ENCODE results near the gene TWF2. TPM values are rescaled to one million over a fixed set of nuclear protein-coding genes. Genes with fewer than 3 reads are reported as not detected.

The TWF2 gene
- total and polyA plus RNA-seq, 9 of the 15 experiments (the other 6 are each of a cell fraction or from before 2014, with no cell fraction given): 0.11 to 61.9 (median 29.7) TPM

- no peak for TF ChIP-seq CTCF (IDR thresholded peaks at IDR 0.05 in 2 of 3, conservative IDR thresholded peaks at IDR 0.05 in 1 of 3; ENCODE audit: insufficient read depth in 2 of 3, low read depth in 1 of 3, low read length in 3 of 3)
- no peak for TF ChIP-seq NFRKB (IDR thresholded peaks at IDR 0.05; ENCODE audit: low read depth)
- TF ChIP-seq, protein P1, sequence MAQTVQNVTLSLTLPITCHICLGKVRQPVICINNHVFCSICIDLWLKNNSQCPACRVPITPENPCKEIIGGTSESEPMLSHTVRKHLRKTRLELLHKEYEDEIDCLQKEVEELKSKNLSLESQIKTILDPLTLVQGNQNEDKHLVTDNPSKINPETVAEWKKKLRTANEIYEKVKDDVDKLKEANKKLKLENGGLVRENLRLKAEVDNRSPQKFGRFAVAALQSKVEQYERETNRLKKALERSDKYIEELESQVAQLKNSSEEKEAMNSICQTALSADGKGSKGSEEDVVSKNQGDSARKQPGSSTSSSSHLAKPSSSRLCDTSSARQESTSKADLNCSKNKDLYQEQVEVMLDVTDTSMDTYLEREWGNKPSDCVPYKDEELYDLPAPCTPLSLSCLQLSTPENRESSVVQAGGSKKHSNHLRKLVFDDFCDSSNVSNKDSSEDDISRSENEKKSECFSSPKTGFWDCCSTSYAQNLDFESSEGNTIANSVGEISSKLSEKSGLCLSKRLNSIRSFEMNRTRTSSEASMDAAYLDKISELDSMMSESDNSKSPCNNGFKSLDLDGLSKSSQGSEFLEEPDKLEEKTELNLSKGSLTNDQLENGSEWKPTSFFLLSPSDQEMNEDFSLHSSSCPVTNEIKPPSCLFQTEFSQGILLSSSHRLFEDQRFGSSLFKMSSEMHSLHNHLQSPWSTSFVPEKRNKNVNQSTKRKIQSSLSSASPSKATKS (CRISPR knock-in tag; IDR thresholded peaks at IDR 0.05): no peak
- TF ChIP-seq HDGF (IDR thresholded peaks at IDR 0.05): no peak
- peak; percentile 48 for TF ChIP-seq ZFX (CRISPR knock-in tag; IDR thresholded peaks at IDR 0.05)
- TF ChIP-seq RBFOX2 (IDR thresholded peaks at IDR 0.05; ENCODE audit: low read depth, low read length): peak; percentile 48; the same call in 1 of the 2 replicates
- TF ChIP-seq, protein P2, sequence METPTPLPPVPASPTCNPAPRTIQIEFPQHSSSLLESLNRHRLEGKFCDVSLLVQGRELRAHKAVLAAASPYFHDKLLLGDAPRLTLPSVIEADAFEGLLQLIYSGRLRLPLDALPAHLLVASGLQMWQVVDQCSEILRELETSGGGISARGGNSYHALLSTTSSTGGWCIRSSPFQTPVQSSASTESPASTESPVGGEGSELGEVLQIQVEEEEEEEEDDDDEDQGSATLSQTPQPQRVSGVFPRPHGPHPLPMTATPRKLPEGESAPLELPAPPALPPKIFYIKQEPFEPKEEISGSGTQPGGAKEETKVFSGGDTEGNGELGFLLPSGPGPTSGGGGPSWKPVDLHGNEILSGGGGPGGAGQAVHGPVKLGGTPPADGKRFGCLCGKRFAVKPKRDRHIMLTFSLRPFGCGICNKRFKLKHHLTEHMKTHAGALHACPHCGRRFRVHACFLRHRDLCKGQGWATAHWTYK (CRISPR knock-in tag; IDR thresholded peaks at IDR 0.05): 0 out of 2 replicates have a peak, but pooled peaks have one; percentile 43
- TF ChIP-seq MAFG (tag; conservative IDR thresholded peaks at IDR 0.05): no peak
- TF ChIP-seq HDAC1 (IDR thresholded peaks at IDR 0.05): no peak
- TF ChIP-seq CCAR2 (IDR thresholded peaks at IDR 0.05; ENCODE audit: low read depth, low read length): no peak
- no peak for TF ChIP-seq JUN (IDR thresholded peaks at IDR 0.05; ENCODE audit: borderline replicate concordance, low read depth, low read length)
- TF ChIP-seq JUN (CRISPR knock-in tag; IDR thresholded peaks at IDR 0.05; ENCODE audit: borderline replicate concordance): no peak
- TF ChIP-seq, protein P3, sequence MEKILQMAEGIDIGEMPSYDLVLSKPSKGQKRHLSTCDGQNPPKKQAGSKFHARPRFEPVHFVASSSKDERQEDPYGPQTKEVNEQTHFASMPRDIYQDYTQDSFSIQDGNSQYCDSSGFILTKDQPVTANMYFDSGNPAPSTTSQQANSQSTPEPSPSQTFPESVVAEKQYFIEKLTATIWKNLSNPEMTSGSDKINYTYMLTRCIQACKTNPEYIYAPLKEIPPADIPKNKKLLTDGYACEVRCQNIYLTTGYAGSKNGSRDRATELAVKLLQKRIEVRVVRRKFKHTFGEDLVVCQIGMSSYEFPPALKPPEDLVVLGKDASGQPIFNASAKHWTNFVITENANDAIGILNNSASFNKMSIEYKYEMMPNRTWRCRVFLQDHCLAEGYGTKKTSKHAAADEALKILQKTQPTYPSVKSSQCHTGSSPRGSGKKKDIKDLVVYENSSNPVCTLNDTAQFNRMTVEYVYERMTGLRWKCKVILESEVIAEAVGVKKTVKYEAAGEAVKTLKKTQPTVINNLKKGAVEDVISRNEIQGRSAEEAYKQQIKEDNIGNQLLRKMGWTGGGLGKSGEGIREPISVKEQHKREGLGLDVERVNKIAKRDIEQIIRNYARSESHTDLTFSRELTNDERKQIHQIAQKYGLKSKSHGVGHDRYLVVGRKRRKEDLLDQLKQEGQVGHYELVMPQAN (IDR thresholded peaks at IDR 0.05; ENCODE audit: borderline replicate concordance): no peak
- TF ChIP-seq, protein P4, sequence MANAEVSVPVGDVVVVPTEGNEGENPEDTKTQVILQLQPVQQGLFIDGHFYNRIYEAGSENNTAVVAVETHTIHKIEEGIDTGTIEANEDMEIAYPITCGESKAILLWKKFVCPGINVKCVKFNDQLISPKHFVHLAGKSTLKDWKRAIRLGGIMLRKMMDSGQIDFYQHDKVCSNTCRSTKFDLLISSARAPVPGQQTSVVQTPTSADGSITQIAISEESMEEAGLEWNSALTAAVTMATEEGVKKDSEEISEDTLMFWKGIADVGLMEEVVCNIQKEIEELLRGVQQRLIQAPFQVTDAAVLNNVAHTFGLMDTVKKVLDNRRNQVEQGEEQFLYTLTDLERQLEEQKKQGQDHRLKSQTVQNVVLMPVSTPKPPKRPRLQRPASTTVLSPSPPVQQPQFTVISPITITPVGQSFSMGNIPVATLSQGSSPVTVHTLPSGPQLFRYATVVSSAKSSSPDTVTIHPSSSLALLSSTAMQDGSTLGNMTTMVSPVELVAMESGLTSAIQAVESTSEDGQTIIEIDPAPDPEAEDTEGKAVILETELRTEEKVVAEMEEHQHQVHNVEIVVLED (CRISPR knock-in tag; IDR thresholded peaks at IDR 0.05): no peak
- TF ChIP-seq TEAD2 (tag; IDR thresholded peaks at IDR 0.05): no peak
These were observed 6.6 kb upstream of the TWF2 start, which contains the start of gene PPM1M (continued) for GRCh38 chr3:52245322-52246263.

Data from K562 (cell line).